Measurements from ENCODE around the gene GABRE.

Gene GABRE, protein sequence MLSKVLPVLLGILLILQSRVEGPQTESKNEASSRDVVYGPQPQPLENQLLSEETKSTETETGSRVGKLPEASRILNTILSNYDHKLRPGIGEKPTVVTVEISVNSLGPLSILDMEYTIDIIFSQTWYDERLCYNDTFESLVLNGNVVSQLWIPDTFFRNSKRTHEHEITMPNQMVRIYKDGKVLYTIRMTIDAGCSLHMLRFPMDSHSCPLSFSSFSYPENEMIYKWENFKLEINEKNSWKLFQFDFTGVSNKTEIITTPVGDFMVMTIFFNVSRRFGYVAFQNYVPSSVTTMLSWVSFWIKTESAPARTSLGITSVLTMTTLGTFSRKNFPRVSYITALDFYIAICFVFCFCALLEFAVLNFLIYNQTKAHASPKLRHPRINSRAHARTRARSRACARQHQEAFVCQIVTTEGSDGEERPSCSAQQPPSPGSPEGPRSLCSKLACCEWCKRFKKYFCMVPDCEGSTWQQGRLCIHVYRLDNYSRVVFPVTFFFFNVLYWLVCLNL

DNA sequence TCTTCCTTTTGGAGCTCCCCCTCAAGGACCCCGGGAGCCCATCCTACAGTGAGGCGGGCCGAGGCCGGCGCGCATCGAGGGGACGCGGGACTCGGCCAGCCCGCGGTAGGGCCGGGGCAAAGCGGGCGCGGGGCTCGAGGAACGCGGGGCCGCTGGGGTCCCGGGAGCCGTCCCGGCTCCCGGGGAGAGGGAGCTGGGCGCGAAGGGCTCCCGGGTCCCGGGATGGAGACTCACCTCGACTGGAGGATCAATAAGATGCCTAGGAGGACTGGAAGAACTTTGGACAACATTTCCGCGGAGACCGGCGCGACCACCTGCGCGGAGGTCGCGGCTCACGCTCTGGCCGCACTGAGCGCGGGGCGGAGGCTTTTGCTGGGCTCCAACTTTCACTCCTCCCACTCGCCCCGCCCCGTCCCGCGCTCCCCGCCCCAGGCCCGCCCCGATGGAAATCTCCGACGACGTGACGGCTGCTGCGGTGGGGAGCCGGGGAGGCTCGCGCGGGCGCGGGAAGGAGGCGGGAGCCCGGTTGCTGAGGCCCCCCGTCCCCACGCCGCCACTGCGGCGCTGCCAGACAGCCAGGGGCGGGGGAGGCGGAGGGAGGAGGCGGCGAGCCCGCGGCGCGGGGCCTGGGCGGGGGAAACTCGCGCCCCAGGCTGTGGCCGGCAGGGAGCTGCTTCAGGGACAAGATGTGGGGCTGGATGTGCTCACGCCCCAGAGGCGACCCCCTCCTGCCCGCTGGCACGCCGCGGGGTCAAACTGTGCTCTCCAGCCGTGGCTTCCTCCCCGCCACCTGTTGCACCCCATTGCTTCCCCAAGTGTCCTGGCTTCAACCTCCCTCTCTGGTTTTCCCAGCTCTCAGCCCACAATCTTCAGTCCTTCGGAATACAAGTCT lies at the start of gene GABRE:
Gene GABRE (minus strand): TSS at position 341 of the 892 bp plus-strand sequence. CDS start 51 bp downstream, at position 290.
- DNase-seq: peak; percentile 2

DNA sequence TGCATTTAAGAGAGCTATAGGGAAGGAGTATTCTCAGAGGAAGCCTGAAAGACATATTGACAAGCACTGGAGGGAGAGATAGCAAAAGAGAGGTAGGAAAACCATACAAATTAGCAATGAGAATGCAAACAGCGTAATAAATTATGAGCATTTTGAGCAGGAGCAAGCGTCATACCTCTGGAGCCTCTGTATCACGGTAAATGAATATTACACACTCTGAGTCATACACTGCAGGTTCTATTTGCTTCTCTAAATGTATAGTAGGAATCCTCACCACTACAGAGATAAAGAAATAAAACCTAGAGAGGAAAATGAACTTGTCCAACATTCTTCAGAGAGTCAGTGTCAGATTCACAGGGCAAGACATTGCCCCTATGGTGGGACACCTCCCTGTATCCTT lies 46.4 kb upstream of the GABRE start:
- no peak for DNase-seq

DNA sequence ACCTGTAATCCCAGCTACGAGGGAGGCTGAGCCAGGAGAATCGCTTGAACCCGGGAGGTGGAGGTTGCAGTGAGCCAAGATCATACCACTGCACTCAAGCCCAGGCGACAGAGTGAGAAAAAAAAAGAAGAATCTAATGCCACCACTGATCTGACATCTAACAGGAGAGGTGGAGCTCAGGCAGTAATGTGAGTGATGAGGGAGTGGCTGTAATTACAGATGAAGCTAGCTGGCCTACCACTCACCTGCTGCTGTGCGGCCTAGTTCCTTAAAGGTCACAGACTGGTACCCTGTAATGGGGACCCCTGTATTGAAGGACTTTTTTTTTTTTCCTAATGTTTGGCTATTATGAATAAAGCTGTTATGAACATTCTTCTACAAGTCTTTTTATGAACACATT lies 25.3 kb upstream of the GABRE start:
- no peak for DNase-seq

DNA sequence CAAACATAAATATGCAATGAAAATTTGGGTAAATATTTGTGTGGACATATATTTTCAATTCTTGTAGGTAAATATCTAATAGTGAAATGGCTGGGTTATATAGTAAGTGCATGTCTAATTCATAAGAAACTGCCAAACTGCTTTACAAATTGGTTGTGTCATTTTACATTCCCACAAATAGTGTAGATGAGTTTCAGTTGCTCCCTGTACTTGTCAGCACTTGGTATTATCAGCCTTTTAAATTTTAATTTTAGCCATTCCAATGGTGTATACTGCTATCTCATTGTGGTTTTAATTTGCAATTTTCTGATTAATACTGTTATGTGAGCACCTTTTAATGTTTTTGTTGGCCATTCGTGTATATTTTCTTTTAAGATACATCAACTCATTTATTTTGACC lies 23.1 kb upstream of the GABRE start:
- DNase-seq: no peak

DNA sequence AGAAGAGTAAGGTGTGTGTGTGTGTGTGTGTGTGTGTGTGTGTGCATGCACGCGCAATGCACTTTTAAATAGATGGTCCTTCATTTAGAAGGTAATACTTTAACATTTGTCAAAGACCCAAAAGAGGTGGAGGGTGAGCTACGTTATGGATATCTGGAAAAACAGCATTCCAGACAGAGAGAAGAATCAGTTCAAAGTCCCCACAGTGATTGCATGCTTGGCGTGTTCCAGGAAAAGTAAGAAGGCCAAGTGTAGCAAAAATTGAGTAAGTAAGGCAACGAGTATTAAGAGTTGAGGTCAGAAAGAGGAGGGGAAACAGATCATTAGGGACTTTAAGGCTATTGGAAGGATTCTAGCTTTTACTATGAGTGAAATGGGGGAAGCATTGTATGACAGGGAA lies 21.9 kb upstream of the GABRE start:
- no peak for DNase-seq

DNA sequence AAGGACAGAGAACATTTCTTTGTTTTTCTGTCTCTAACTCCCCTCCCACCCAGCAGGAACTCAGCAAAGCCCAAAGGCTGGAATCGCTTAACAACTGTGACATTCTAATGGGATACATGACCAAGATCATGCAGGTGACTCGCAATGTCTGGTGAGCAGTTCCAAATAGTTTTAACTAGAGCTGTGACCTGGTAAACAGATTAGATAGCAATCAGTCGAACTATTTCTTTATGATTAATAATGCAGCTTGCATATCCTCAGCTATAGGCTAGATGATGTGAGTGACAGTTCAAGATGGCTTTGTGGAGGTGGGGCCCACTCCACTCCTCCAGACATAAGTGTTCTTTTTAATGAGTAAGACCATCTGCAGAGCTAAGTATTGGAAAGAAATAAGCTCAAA lies 20.0 kb upstream of the GABRE start:
- no peak for DNase-seq

DNA sequence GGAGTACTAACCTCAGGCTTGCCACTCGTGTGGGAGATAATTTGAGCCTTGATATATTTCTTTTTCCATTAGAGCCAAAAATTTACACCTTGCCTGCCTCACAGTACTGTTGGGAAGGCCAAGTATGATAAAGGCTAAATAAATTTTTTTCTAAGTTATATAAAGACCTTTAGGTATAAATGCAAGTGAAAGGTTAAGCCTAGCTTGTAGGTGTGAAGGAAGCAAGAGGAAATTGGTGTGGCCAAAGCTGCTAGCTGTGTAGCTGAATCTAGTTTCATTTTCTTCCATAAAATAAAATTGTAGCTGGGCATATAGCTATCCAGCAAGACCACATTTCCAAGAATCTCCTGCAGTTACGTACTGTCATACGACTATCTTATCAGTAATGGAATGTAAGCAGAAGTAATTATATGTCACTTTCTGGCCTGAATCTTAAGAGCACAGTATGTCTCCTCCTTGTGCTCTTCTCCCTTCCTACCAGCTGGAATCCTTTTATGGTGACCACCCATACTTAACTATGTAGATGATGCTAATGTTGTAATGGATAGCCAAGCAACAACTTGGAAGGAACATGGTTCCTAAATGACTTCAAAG lies 14.3 kb upstream of the GABRE start:
- no peak for DNase-seq

DNA sequence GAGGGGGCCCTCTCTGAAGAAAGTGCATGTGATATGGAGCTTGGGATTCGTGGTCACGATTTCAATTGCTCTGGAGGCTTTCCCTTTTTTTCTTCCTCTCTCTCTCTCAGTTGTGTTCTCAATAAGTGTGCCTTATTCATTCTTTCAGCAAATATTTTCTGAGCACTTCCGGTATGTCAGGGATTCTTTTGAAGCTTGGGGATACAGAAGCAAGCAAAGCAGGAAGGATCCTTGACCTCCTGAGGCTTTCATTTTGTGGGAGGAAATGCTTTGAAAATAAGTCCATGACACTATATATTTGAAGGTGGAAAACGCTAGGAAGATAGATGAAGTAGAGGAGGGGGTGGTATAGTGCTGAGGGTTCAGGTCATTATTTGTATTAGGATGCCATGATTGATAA lies 12.6 kb upstream of the GABRE start:
- DNase-seq: no peak

DNA sequence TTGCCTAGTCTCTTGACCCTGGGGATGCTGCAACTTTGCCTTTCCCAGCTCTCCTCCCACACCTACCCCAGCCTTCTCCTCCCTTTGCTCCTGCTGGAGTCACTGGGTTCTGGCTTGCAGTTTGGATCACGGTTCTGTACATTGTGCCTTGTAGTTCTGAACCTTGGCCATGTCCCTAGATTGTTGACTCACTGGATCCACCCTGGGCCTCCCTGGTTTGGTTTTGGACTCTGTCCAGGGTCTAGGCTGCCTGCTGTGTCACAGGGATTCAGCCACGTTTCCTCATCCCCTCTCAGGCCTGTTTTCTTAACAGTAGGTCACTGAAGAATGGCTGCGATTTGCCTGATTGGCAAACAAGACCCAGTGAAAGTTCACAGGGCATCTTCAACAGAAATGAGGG lies 11.5 kb upstream of the GABRE start:
- DNase-seq: no peak

DNA sequence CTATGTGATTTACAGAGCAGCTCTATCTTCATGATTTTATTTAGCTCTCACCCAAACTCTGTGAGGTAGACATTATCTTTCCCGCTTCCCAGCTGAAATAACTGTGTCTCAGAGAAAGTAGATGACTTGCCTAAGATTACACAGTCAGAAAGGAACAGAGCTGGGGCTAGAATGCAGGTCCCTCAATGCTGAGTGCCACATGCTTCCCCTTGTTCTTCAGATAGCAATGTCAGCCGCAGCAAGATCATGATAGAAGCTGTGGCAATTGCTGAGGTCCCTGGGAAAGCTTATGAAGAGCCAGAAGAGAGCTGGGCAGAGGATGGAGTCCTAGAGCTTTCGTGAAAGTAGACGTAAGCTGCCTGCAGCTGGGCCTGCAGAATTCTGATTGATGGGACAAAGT lies 11.1 kb upstream of the GABRE start:
- DNase-seq: no peak

DNA sequence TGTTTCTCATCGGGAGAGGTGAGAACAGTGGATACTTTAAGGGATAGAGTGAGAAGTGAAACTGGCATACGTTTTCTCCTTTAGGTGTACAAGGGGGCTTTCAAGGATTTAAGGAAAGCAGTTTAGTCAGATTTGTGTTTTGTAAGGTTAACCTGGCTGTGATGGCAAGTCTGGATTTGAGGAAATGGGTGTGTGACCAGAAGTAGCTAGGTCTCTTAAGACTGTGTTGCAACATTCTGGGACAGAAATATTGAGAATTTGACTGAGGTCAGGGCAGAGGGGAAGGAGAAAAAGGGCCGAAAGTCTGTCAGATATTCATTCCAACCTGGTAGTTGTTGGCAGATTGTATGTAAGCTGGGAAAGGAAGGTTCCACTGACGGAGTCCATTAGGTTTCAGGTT lies 10.4 kb upstream of the GABRE start:
- DNase-seq: no peak

DNA sequence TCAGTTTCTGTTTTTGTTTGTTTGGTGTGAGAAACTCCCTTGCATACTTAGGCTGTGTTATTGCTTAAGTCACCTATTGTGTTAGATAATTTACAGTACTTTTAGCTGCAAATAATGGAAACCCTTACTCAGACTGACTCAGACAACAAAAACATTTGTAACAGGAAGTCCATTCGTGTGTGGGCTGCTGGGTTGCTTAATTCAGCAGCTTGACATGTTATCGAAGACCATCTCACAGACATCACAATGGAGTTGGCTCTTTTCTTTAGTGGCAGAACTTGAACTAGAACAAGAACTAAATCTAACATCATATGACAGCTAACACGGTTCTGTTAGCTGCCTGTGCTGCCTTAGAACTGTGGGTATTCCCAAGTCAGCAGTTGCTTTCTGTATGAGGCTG lies 9.9 kb upstream of the GABRE start:
- DNase-seq: no peak

DNA sequence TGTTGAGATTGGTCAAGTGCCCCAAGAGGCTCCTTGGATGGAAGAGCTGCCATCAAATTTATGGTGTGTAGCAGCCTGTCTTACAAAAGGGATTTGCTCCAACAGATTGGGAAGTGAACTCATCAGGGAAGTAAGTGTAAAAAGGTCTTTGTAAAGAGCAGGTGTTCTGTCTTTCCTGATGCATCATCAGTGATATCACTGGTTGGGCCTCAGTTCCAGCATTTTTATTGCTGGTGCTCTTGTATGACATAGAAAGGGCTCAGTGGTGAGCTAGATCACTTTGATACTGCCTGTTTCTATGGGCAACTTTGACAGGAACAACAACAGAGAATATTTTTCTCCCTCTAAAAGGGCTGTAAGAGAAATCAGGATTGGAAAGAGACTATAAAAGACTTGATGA lies 8.7 kb upstream of the GABRE start:
- DNase-seq: no peak

DNA sequence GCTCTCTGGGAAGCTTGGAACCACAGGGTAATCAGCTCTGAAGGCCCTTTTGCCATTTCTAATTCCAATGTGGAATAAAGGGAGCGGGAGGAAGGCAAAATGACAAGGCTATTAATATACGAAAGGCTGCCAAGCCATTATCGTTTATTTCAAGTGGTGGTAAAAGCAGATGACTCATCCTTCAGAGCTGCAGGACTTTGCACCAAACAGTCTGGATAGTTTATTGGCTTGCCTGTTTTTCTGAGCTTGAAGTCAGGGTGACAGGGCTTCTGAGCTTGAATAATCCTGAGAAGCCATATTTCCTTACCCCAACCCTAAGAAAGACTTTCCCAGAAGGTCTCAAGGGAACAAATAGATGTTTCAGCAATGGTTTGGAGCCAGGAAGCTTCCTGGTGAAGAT lies 7.7 kb upstream of the GABRE start:
- DNase-seq: no peak

DNA sequence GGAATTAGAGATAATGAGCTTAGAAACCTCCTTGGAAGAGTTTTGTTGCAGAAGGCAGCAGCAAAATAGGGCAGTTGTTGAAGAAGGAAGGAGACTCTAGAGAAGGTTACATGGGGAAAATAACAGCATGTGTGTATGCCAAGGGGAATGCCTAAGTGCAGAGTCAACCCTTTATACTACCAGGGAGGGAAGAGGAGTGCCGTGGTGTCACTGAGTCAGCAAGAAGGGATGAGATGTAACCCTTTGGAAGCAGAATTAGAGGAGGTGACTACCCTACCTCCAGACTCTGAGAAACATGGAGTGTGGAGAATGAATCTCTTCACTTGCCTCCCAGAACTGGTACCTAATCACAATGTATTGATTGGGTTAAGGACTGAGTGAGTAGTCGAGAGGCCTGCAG lies 6.7 kb upstream of the GABRE start:
- no peak for DNase-seq

DNA sequence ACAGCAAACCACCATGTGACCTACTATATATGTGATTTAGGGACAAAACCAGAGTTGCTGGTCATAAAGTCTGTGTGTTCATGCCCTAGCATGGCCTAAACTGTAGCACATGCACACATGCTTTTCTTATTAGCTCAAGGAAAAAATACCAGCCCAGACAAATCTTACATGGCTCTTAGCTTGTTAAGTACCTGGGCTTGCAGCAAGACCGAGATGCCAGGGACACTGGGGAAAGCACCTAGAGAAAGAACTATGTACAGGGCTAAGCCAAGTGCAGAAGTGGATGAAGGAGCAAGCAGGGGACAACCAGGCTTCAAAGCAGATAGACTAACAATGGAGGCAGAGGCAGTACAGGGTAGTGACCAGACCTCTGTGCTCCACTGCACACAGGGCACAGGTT lies 3.4 kb upstream of the GABRE start:
- DNase-seq: no peak

DNA sequence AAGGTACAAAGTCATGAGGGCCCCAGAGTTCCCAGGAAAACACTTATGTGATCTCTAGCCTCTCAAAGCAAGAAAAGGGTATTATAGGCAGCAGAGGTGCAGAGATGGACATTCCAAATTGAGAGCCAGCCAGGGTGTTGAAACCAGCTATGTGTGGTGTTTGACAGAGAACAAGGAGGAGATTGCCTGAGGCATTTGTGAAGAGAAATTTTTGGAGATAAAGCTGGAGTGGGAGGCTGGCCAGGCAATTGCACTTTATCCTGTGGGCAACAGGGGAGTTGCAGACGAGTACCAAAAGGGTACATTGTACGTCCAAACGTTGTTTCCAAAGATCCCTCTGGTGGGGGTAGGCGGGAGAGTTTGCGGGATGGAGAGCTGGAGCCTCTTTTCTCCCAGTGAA lies 2.5 kb upstream of the GABRE start:
- no peak for DNase-seq

DNA sequence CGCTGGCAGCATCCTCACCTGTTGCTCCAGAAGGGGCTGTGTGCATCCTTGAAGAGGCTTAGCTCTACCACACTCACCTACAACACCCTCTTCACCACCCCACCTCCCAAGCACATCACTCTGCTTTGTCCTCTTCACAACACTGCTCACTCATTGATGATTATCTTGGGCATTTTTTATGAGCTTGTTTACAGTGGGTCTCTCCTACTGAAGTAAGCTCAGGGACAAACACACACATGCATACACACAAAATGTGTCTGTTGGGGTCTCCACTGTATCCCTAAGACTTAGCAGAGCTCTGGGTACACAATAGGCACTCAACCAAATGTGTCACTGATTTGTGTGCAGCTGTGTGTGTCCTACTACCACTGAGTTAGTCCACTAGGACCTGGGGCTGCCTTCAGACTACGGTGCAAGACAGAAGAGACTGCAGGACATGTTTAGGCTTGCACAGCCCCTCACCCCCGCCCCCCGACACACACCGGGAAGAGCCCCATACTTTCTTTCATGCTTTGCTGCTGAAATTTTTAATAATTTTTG lies 1.3 kb upstream of the GABRE start:
- DNase-seq: no peak

DNA sequence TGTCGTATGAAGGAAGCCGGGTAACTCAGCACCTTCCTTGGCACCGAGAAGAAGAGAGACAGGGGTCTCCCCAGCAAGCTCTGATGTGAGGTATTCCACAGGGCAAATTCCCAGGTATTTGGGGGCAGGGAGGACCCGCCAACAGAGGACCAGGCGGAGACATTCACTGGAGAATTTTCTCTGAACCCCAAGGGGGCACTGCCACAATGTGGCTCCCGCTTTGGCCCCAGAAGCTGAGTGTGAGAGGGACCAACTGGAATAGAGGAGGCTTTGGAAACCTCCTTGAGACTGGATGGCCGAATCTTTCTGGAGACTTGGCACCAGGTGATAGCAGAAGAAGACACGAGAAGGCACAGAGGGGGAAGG lies 735 bp upstream of the GABRE start:
- no peak for DNase-seq

DNA sequence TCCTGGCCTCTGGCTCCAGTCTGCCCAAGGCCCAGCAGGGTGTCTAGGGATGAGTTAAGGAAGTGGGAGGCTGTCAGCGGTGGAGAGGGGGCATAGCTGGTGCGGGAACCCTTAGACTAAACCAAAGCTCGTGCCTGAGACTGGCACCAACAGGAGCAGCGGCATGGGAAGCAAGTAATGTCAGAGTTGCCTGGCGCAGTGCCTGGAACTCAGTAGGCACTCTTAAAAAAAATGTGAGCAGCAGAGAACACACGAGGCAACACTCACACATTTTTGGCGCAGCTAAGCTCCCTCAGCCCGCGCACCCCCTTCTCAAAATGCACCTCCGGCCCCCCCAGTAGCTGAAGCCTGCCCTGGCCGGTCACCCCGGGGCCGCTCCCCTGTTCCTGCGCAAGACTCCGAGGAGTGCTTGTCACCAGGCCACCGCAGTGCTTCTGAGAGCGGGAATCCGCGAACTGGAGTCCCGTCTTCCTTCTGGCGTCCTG lies 583 bp downstream of the GABRE start:
- no peak for DNase-seq

DNA sequence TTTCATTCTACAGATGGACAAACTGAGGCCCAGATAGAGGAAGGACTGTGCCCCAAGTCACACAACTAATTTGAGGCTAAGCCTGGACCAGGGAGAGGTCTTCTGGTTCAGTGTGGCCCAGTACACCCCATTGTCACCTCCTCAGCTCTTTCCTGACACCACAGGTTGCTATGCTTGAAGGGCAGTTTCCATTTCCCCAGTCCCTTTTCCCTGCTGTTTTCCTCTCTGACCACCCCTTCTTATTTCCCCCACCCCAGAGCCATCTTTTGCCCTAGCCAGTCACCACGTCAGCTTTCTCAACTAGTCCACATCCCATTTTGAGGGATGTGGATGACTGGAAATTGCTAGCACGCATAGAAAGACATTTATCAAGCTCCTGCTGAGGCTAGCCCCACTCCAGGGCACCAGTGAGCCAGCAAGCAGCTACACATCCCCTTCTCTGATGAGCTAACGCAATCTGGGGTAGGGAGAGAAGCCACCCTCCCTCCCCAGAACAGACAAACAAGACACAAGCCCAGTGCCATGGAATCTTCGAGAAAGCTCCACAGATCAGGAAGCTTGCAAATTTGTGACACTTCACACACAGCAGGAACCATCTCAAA lies 1.3 kb downstream of the GABRE start:
- no peak for DNase-seq

DNA sequence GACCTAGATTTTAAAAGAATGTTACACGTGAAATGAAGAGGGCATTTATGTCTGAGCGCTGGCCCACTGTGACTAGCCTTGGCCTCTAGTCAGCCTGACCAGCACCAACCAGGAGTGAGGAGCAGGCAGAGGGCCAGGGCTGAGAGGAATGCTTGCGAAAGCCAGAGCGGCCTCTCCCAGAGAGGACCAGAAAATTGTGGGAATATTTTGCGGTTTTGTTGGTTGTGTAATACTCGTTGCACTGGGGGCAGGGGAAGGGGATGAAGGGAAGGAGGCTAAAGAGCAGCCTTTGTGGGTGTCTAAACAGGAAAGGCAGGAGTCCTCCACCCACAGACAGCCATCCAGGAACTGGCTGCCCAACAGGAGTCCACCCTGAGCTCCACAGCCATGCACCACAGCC lies 3.8 kb downstream of the GABRE start:
- DNase-seq: no peak

DNA sequence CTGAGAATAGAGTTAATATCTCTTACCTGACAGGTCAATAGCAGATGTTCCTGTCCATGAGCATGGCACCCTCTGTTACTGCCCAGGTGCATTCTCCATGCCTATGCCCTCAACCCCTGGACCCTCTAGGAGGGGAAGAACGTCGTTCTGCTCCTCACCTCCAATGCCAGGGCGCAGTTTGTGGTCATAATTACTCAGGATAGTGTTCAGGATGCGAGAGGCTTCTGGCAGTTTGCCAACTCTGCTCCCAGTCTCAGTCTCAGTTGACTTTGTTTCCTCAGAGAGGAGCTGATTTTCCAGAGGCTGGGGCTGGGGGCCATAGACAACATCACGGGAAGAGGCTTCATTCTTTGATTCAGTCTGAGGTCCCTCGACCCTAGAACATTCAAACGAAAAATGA lies 4.4 kb downstream of the GABRE start:
- no peak for DNase-seq

All from stimulated activated CD4-positive, alpha-beta T cell treated with anti-CD3 and anti-CD28 coated beads, Interleukin-4, amount 100 ng/mL, for 1 hour (primary cell).